Panc1 (cell line): ENCODE measurements around the gene CRYBG3. TPM values are rescaled to one million over a fixed set of nuclear protein-coding genes. Genes with fewer than 3 reads are reported as not detected.

ENCODE experiments used
- total RNA-seq: library from RNA; stranded (reverse); gene quantifications from one replicate; pipeline ENCODE4 v1.2.1, GENCODE V29; 2021; ENCODE audit not compliant: unreplicated experiment

Gene CRYBG3
- total RNA-seq, 1 experiment from 2014 or later, result 24.6 TPM

Other genes with a start within 250 kb of the CRYBG3 start
- gene ARL6, start 57.3 kb upstream of the CRYBG3 start, total RNA-seq, result 8.8 TPM
- 44.1 TPM for gene RIOX2, start 150.4 kb downstream of the CRYBG3 start, total RNA-seq
- not detected for gene GABRR3, start 213.3 kb downstream of the CRYBG3 start, total RNA-seq